H1 (cell line): ENCODE data around the gene SRSF7. TPM values are rescaled to one million over a fixed set of nuclear protein-coding genes. Genes with fewer than 3 reads are reported as not detected.
"Not testable (repeated sequence)": the region's sequence is repeated elsewhere in the genome, so short reads cannot be mapped to it uniquely, and the experiment has no call there.

Source experiments
- CTCF ChIA-PET: fragments of 300-600 bp; sonication (Branson Sonifier 250); formaldehyde crosslinking; loops from one replicate; lab custom pipeline; 2021; ENCODE audit not compliant: partially characterized antibody; lab: Charles Lee
- POLR2A ChIA-PET: fragments of 300-600 bp; sonication (Branson Sonifier 250); formaldehyde crosslinking; loops from one replicate; lab custom pipeline; 2021; ENCODE audit warnings: inconsistent platforms; ENCODE audit not compliant: partially characterized antibody; lab: Charles Lee
- DNase-seq, 2 experiments: peaks; one replicate each; pipeline versions ENCODE4 v3.0.0 to v3.0.0-alpha.2; 2010 to 2022; ENCODE audit warnings: low spot score in 2 of 2, low read depth in 1 of 2, mixed read lengths in 1 of 2
- FAIRE-seq: peaks from 2 replicates; lab custom pipeline; 2011; peaks lifted over from hg19 to GRCh38; lab: Jason Lieb, UNC
- H2AFZ ChIP-seq: 2 replicates; pipeline ENCODE4 v1.8.1; 2012; ENCODE audit warnings: low read length, inconsistent platforms
- H2AK5ac ChIP-seq: 2 replicates; pipeline ENCODE4 v1.6.1; 2013; ENCODE audit warnings: low read depth, low read length
- H2BK120ac ChIP-seq: replicated peaks from 2 replicates; pipeline ENCODE3; 2013; ENCODE audit warnings: low read depth, low read length, inconsistent platforms
- H2BK12ac ChIP-seq: 2 replicates; pipeline ENCODE4 v1.6.1; 2013; ENCODE audit warnings: low read depth, low read length
- H2BK15ac ChIP-seq: 2 replicates; pipeline ENCODE4 v1.6.1; 2013; ENCODE audit warnings: low read length
- H2BK20ac ChIP-seq: 2 replicates; pipeline ENCODE4 v1.6.1; 2013; ENCODE audit warnings: low read length
- H2BK5ac ChIP-seq: 2 replicates; pipeline ENCODE4 v1.6.1; 2013; ENCODE audit warnings: low read depth, low read length
- H3K14ac ChIP-seq: 2 replicates; pipeline ENCODE4 v1.6.1; 2013; ENCODE audit warnings: inconsistent platforms; ENCODE audit not compliant: insufficient read length
- H3K18ac ChIP-seq: 2 replicates; pipeline ENCODE4 v1.6.1; 2013; ENCODE audit warnings: low read length; ENCODE audit errors: extremely low read depth
- H3K23ac ChIP-seq: 2 replicates; pipeline ENCODE4 v1.6.1; 2013; ENCODE audit warnings: inconsistent platforms; ENCODE audit not compliant: insufficient read length
- H3K23me2 ChIP-seq: 2 replicates; pipeline ENCODE4 v1.6.1; 2013; ENCODE audit warnings: low read depth, low read length
- H3K27ac ChIP-seq: 2 replicates; pipeline ENCODE4 v1.6.1; 2011; ENCODE audit warnings: low read depth, low read length, inconsistent platforms
- H3K27me3 ChIP-seq, 4 experiments: replicated peaks in 1 of 4; 1 replicate in 1 of 4; 2 replicates in 3 of 4; pipeline versions ENCODE4 v1.6.1 to v1.8.1; 2011 to 2013; ENCODE audit warnings: low read length in 3 of 4, mild to moderate bottlenecking in 3 of 4, inconsistent platforms in 2 of 4, mixed read lengths in 2 of 4, moderate library complexity in 1 of 4; ENCODE audit not compliant: control insufficient read depth in 3 of 4, insufficient read depth in 3 of 4; ENCODE audit errors: extremely low read depth in 1 of 4
- H3K36me3 ChIP-seq, 4 experiments: 2 replicates each; pipeline versions ENCODE4 v1.6.1 to v1.8.1; 2011 to 2013; ENCODE audit warnings: mild to moderate bottlenecking in 4 of 4, low read length in 3 of 4, moderate library complexity in 2 of 4, control low read depth in 1 of 4, inconsistent platforms in 1 of 4; ENCODE audit not compliant: insufficient read depth in 4 of 4, control insufficient read depth in 2 of 4
- H3K4ac ChIP-seq: replicated peaks from 2 replicates; pipeline ENCODE3; 2013; ENCODE audit warnings: low read length, low read depth, mixed read lengths, inconsistent platforms; ENCODE audit not compliant: insufficient read length
- H3K4me1 ChIP-seq, 4 experiments: replicated peaks in 1 of 4; 1 replicate in 1 of 4; 2 replicates in 3 of 4; pipeline versions ENCODE4 v1.6.1 to v1.8.1; 2011 to 2013; ENCODE audit warnings: low read length in 3 of 4, inconsistent platforms in 2 of 4, mixed read lengths in 1 of 4; ENCODE audit not compliant: insufficient read depth in 4 of 4, control insufficient read depth in 3 of 4
- H3K4me2 ChIP-seq, 2 experiments: 2 replicates each; pipeline versions ENCODE4 v1.6.1 to v1.8.1; 2011 to 2013; ENCODE audit warnings: low read depth in 2 of 2, low read length in 2 of 2, control low read depth in 1 of 2, inconsistent platforms in 1 of 2, mild to moderate bottlenecking in 1 of 2; ENCODE audit not compliant: insufficient read depth in 1 of 2
- H3K4me3 ChIP-seq, 4 experiments: fragments of 200-600, 300-600 bp in 1 of 4; sonication (generic), shearing (Covaris generic), sonication (Bioruptor Twin) in 1 of 4; 2 replicates each; pipeline versions ENCODE4 v1.5.1 to v1.8.1; 2011 to 2016; ENCODE audit warnings: low read length in 4 of 4, low read depth in 3 of 4, control low read depth in 2 of 4, inconsistent platforms in 2 of 4, mild to moderate bottlenecking in 2 of 4, mixed read lengths in 1 of 4, moderate library complexity in 1 of 4; ENCODE audit not compliant: insufficient read depth in 2 of 4; ENCODE audit errors: extremely low read depth in 1 of 4
- H3K56ac ChIP-seq: replicated peaks from 2 replicates; pipeline ENCODE3; 2013; ENCODE audit warnings: low read depth, mild to moderate bottlenecking, mixed read lengths, low read length, inconsistent platforms; ENCODE audit not compliant: insufficient read length
- H3K79me1 ChIP-seq: 2 replicates; pipeline ENCODE4 v1.6.1; 2013; ENCODE audit warnings: low read depth, low read length, control low read depth
- H3K79me2 ChIP-seq, 2 experiments: 2 replicates each; pipeline versions ENCODE4 v1.6.1 to v1.8.1; 2012 to 2013; ENCODE audit warnings: low read length in 2 of 2, mild to moderate bottlenecking in 2 of 2, inconsistent platforms in 1 of 2; ENCODE audit not compliant: insufficient read depth in 2 of 2, control insufficient read depth in 1 of 2
- H3K9ac ChIP-seq, 4 experiments: replicated peaks in 1 of 4; 1 replicate in 1 of 4; 2 replicates in 3 of 4; pipeline versions ENCODE4 v1.6.1 to v1.8.1; 2011 to 2013; ENCODE audit warnings: low read depth in 3 of 4, low read length in 3 of 4, control low read depth in 2 of 4, mild to moderate bottlenecking in 2 of 4, moderate library complexity in 2 of 4, inconsistent platforms in 1 of 4; ENCODE audit errors: extremely low read depth in 1 of 4
- H3K9me3 ChIP-seq, 2 experiments: 2 replicates each; pipeline versions ENCODE4 v1.6.1 to v1.8.1; 2012 to 2013; ENCODE audit warnings: mild to moderate bottlenecking in 2 of 2, moderate library complexity in 2 of 2, control low read depth in 1 of 2, inconsistent platforms in 1 of 2, low read depth in 1 of 2, low read length in 1 of 2, mixed read lengths in 1 of 2; ENCODE audit not compliant: insufficient read depth in 2 of 2
- H4K20me1 ChIP-seq, 2 experiments: replicated peaks in 1 of 2; 2 replicates each; pipeline versions ENCODE3 to v1.8.1; 2011 to 2013; ENCODE audit warnings: inconsistent platforms in 2 of 2, low read length in 2 of 2, mild to moderate bottlenecking in 1 of 2; ENCODE audit not compliant: insufficient read depth in 2 of 2, control insufficient read depth in 1 of 2
- H4K5ac ChIP-seq: 2 replicates; pipeline ENCODE4 v1.6.1; 2013; ENCODE audit warnings: low read length, low read depth, mixed read lengths, inconsistent platforms; ENCODE audit not compliant: insufficient read length
- H4K8ac ChIP-seq: 2 replicates; pipeline ENCODE4 v1.8.0; 2013; ENCODE audit warnings: mild to moderate bottlenecking, moderate library complexity, low read length, inconsistent platforms; ENCODE audit not compliant: insufficient read depth; ENCODE audit errors: extremely low read depth
- H4K91ac ChIP-seq: replicated peaks from 2 replicates; pipeline ENCODE3; 2013; ENCODE audit warnings: low read length, mixed read lengths, inconsistent platforms; ENCODE audit not compliant: insufficient read length
- WGBS, 2 experiments: shearing (Covaris generic) in 1 of 2; methylation state at CpG; one replicate each; pipeline versions ENCODE4 v1.1.6 to v1.1.7; 2013 to 2015; ENCODE audit warnings: low lambda C conversion rate in 2 of 2, mixed read lengths in 2 of 2, inconsistent platforms in 1 of 2, low coverage in 1 of 2, missing lambda C conversion rate in 1 of 2; ENCODE audit not compliant: insufficient replicate concordance in 2 of 2, insufficient coverage in 1 of 2, insufficient read length in 1 of 2; ENCODE audit errors: extremely low coverage in 1 of 2, missing lambda C conversion rate in 1 of 2; 5-methylcytosine and 5-hydroxymethylcytosine counted together
- polyA plus RNA-seq, 7 experiments: library from polyadenylated mRNA; depleted of rRNA in 3 of 7; stranded (reverse) in 5 of 7; unstranded in 2 of 7; fragments of >200 nt in 5 of 7; fragments of 200-250 nt in 2 of 7; gene quantifications; 1 replicate in 5 of 7; 2 replicates in 1 of 7; 4 replicates in 1 of 7; pipeline versions ENCODE4 v1.2.1 to v1.2.3, GENCODE V29; 2011 to 2013; ENCODE audit warnings: missing spikeins in 2 of 7, mixed read lengths in 2 of 7
- total RNA-seq: library from RNA; stranded (reverse); fragmentation: NEBNext Ultra II Directional; extraction: Animal tissue kit (Norgen Biotek cat#: 25700); gene quantifications from 2 replicates; pipeline ENCODE4 v1.2.1, GENCODE V29; 2021

The SRSF7 gene
- total and polyA plus RNA-seq, 2 of the 8 experiments (the other 6 are each of a cell fraction or from before 2014, with no cell fraction given) = 370 to 415 TPM

DNA sequence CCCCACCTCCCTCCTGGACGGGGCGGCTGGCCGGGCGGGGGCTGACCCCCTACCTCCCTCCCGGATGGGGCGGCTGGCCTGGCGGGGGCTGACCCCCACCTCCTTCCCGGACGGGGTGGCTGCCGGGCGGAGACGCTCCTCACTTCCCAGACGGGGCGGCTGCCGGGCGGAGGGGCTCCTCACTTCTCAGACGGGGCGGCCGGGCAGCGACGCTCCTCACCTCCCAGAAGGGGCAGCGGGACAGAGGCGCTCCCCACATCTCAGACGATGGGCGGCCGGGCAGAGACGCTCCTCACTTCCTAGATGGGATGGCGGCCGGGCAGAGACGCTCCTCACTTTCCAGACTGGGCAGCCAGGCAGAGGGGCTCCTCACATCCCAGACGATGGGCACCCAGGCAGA, 4.7 kb upstream of the SRSF7 start:
- H3K4me1 ChIP-seq, H2AFZ ChIP-seq, H4K20me1 ChIP-seq, H2BK5ac ChIP-seq, H3K4me2 ChIP-seq, H3K27me3 ChIP-seq, H4K5ac ChIP-seq, H3K14ac ChIP-seq, H3K23me2 ChIP-seq, H4K8ac ChIP-seq, H2AK5ac ChIP-seq, H3K27ac ChIP-seq, H3K79me2 ChIP-seq, H2BK15ac ChIP-seq, H3K4ac ChIP-seq, H3K56ac ChIP-seq, CTCF ChIA-PET, H3K4me3 ChIP-seq, H2BK120ac ChIP-seq, FAIRE-seq, H3K9ac ChIP-seq, H2BK12ac ChIP-seq, H3K36me3 ChIP-seq, H3K79me1 ChIP-seq, DNase-seq, H3K23ac ChIP-seq, H3K9me3 ChIP-seq, H2BK20ac ChIP-seq, H4K91ac ChIP-seq, H3K18ac ChIP-seq: not testable (repeated sequence)
- POLR2A ChIA-PET = interaction anchor here (14.7 kb wide), 1 partner anchor 23 kb away, joined by 486 read pairs; no protein-coding TSS in a partner anchor
- 100% methylated on average over 1 of the region's 31 CpGs; no CpG with 5 or more reads in 1 of the 2 experiments for WGBS, 2 experiments
